Stimulated activated CD8-positive, alpha-beta memory T cell treated with anti-CD3 and anti-CD28 coated beads, Interleukin-2, amount 100 ng/mL, for 48 hours (primary cell): Measurements from ENCODE around the gene TNS3.

Experiments used
- DNase-seq, 2 donors: peaks; one replicate each; pipeline ENCODE4 v3.0.0-alpha.2; 2020; ENCODE audit warnings: low read depth in 2 of 2

Gene TNS3

GRCh38 chr7:47389171-47389922 lies 192.6 kb downstream of the TNS3 start:
- DNase-seq, result no peak

- DNase-seq, result no peak
Measured at GRCh38 chr7:47387506-47387905, 194.4 kb downstream of the TNS3 start.

- no peak for DNase-seq
Measured at GRCh38 chr7:47386273-47386835, 195.6 kb downstream of the TNS3 start.

GRCh38 chr7:47385536-47386125 lies 196.3 kb downstream of the TNS3 start:
- DNase-seq, result no peak

- DNase-seq, result no peak
Measured at GRCh38 chr7:47384755-47385535, 197.0 kb downstream of the TNS3 start.

GRCh38 chr7:47383696-47384445 lies 198.0 kb downstream of the TNS3 start:
- no peak for DNase-seq

GRCh38 chr7:47383072-47383471 lies 198.8 kb downstream of the TNS3 start:
- DNase-seq, result no peak

GRCh38 chr7:47382200-47382599 lies 199.7 kb downstream of the TNS3 start:
- no peak for DNase-seq

GRCh38 chr7:47381134-47381495 lies 200.8 kb downstream of the TNS3 start:
- DNase-seq, result no peak

- DNase-seq, result no peak
Measured at GRCh38 chr7:47380325-47381133, 201.4 kb downstream of the TNS3 start.

GRCh38 chr7:47379629-47380324 lies 202.1 kb downstream of the TNS3 start:
- no peak for DNase-seq

GRCh38 chr7:47378728-47379395 lies 203.0 kb downstream of the TNS3 start:
- DNase-seq, result no peak

- DNase-seq, result no peak
Measured at GRCh38 chr7:47377741-47378140, 204.2 kb downstream of the TNS3 start.

GRCh38 chr7:47376991-47377616 lies 204.8 kb downstream of the TNS3 start:
- DNase-seq, result no peak

GRCh38 chr7:47375121-47375938 lies 206.6 kb downstream of the TNS3 start:
- DNase-seq, result no peak

- DNase-seq, result no peak
Measured at GRCh38 chr7:47374538-47374937, 207.4 kb downstream of the TNS3 start.

- DNase-seq, result no peak
Measured at GRCh38 chr7:47373871-47374451, 207.9 kb downstream of the TNS3 start.

GRCh38 chr7:47371733-47372368 lies 210.1 kb downstream of the TNS3 start:
- no peak for DNase-seq
